Hematopoietic multipotent progenitor cell treated with erythropoietin and hydrocortisone succinate and interleukin-3 and kit ligand, for 8 days (in vitro differentiated cells): ENCODE results near the gene TCF12.

ENCODE experiments used
- DNase-seq: peaks from one replicate; pipeline ENCODE4 v3.0.0-alpha.2; 2015

Gene TCF12

DNA sequence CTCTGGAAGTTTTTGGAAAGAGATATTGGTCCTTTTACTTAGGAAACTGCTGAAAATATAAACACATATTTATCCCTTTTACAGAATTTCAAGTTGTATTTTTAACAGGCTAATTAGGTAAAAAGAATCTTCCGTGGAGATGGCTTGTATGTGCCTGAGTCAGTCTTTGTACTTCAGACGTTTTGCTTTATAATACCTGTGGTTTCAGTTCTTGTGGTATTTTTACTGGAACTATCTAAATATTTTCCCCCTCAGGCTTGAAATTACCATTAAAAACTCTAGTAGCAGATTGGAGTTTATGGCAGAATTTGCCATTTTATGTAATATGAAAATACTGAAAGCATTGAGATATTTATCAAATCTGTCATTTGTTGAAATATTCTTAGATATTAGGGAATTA is 306.2 kb downstream of the TCF12 start:
- no peak for DNase-seq

DNA sequence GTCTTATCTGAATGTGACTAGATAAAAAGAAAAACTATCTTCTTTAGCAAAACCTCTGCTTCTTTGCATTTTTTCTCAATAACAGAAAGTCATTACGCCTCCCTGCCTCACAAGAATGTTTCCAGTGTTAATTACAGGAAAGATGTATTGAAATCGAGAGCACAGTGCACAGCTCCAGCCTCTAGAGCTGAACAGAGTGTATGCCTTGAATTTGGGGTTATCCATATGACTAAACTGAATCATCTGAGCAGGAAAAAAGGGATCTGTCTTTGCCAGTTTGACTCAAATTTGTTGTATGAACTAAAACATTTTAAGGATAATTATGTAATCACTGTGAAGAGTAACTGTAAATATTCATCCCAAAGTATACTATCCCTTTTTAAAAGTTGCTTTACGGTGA is 308.7 kb downstream of the TCF12 start:
- no peak for DNase-seq

DNA sequence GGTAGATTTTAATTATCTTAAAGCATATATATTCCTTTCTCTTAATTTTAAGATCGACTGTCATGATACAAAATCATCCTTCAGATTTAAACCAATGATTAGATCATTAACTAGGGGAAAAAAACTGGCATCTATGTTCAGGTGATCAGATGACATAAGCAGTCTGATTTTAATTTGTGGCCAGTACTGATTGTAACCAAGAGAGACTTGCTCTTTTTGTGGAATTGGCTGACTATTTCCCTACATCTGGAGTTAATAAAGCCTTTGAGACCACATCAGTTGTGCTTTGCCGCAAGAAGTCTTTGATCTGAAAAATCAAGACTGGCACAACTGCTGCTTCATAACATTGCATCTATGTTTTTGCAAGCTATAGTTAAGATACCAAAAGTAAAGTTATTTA is 309.5 kb downstream of the TCF12 start:
- DNase-seq = no peak

DNA sequence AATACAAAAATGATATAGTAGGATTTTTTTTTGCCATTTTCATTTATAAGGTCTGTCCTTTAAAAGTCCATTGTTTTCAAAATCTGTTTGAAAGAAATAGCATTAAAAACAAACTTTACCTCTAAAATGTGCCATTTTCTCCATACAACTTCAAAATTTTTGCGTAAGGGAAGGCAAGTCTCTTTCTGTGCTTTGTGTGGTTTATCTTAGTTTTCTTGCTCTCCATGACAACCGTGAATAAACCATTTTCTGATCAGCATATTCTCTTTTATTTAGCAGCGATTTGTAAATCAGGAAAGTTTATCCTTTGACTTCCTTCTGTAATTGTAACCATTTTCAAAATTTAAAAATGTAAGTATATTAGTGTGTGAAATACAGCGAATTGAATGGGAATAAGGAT is 310.0 kb downstream of the TCF12 start:
- no peak for DNase-seq

DNA sequence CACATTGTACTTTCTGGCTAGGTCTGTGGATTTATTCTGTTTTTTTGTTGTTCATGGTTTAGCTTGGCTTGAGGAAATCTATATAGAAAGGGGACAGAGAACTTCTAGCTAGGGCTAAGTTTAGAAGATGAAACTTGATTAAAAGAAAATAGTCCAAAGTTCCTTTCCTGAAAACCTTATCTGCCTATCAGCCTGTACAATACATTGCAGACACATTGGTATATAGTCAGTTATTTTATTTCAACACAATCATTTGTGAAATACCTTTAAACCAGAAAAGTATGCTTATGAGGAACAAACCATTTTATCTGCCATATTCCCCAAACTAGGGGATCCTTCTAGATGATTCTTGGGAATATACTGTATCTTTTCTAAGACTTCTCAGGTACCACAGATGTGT is 310.6 kb downstream of the TCF12 start:
- DNase-seq = no peak

DNA sequence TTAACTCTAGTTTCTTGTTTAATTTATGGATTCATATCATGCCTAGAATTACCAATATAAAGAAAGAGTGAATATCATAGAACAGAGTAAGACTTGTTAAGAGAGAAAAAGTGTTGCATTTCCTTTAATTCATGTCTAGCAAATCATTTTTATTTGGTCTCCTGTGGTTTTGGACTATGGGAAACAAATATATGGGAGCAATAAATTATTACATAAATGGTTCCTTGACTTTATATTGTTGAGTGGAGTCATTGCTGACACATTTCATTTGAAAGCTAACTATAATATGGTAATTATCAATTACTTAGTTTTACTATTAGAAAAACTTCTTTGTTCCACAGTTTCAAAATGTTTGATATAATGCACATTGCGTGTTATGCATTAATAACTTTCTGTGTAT is 313.1 kb downstream of the TCF12 start:
- DNase-seq = no peak

DNA sequence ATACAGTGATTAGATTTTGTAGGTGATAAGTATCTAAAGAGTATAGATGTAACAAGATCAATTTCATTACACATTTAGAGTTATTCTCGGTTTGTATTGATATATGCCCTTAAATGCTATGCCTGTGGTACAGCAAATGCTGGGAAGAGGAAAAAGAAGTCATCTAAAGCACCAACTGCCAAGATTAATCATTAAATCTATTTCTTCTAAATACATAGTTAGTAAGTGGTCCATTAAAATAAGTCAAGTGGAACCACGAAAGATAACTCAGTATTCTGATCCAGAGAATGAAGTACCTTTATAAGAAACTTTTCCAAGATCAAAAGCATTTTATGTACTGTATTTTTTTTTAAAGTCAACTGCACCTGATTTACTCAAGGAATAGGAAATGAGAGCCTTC is 315.7 kb downstream of the TCF12 start:
- no peak for DNase-seq

DNA sequence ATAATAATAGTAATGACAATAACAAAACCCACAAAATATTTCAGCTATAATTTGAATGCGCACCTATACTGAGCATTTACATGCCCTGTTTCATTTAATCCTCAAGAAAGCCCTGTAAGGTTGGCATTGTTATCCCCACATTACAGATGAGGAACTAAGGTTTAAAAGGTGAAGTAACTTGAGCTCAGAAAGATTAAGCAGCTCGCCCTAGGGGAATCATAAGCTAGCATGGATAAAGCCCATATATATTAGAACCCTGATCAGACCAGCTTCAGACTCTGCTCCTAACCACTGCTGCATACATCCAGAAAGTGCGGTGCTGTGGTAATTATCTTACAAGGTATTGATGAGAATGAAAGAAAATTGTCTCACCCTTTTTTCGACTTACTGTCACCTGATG is 316.7 kb downstream of the TCF12 start:
- DNase-seq = no peak

DNA sequence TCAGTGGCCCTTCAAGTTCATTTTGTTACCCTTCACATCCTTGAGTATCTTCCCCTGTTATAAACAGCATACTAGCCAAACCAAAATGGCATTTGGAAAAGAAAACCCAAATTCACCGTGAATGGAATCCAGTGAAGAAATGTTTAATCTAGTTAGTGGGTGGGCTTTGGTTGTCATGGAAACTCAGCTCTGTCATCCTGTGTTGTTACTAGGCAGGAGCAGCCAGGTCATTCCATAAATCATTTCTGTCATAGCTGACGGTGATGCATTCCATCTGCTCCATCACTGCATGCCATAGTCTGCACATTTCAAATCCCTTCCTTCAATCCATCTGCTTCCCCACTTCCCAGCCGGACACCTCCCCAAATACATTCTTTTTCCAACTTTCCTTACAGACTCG is 317.4 kb downstream of the TCF12 start:
- DNase-seq = no peak

DNA sequence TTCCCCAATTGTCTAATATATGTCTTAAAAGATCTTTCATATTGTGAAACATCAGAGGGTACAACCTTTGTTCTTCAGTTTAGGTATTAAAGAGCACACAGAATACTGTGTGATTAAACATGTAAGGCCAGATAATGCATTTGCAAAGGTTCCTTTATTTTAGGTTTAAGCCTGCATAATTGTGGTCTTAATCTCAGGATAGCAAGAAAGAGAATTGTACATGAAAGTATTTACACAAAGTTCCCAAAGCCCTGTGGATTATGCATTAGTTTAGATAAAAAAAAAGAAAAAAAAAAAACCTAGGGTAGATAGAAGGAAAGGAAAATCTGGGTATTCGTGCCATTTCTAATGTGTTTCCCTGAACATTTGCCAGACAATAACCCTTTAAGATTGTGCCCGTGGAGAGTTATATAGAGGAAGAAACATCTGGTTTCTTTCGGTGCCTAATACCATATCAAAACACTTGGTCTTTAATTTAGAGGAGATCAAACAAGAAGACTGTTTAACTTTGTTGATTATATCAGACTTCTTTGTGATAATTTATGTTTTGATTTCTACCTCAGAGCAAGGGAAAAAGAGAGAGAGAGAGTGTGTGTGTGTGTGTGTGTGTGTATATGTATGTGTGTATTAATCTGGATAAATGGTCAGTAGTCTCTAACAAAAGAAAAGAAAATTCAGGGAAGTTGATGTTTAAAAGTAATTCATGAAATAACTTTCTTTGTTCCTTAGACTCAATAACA is 318.3 kb downstream of the TCF12 start:
- DNase-seq = no peak

DNA sequence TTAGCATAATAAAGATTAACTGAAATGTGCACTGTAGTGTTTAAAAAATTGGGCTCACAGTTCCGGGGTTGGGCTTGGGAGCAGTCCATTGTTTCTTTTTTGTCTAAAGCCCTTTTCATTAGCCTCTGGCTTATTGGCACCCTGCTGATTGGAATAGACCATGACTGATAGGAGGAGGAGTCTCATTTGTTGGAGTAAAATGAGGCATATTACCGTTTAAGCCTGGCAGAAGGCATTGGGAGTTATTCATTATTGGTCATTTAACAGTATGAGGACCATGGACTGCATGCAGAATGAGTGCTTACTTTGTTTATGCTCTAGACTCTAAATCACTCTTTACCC is 318.8 kb downstream of the TCF12 start:
- DNase-seq = no peak

DNA sequence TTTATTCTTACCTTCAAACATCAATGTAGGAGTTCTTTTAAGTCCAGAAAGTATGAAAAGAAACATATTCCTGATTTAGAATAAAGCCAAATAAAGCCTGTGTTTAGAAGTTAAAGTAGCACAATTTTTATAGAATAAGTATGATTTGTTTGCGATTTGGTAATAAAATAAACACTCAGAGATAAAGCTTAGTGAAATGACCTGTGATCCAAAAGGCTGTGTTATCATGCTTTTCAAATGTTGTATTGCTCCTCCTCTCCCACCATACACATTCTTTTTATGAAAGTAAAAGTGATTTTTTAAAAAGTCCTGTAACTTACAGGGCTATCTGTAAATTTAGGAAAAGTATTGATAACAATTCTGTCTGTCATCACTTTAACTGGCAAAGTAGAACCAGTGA is 319.2 kb downstream of the TCF12 start:
- DNase-seq = no peak

DNA sequence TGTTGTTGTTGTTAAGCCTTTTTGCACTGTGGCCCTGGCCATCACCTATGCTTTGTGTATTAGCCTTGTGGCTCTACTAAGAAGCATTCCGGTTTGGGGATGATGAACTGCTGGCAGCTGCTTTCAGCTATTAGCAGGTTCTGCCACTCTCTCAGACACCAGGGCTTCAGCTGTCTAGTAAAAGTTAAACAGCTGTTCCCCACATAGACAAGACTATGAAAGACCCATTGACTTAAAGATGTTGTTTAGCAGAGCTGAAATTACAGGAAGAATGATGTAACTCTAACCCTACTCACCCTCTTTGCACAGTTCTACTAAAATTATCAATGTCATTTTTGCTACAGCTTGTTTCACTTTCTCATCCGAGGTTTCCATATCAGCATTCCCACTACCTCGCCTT is 326.7 kb downstream of the TCF12 start:
- no peak for DNase-seq

DNA sequence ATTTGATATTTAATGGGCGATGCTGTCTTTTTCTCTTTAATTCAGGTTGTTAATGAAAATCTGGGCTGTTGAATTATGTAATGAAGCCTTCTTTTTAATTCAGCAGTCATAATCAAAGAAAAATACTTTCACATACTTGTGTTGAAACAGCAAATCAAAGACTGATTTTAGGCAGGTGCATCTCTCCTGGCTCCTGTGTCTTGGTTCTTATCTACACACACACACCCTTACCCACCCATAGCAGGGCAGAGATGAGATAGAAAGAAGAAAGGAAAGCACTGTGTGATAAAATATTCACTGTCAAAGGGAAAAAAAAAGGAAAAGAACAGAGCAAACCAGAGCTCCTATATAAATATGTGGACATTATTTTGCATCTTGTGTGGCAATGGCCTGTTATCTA is 327.3 kb downstream of the TCF12 start:
- peak; percentile 14 for DNase-seq

DNA sequence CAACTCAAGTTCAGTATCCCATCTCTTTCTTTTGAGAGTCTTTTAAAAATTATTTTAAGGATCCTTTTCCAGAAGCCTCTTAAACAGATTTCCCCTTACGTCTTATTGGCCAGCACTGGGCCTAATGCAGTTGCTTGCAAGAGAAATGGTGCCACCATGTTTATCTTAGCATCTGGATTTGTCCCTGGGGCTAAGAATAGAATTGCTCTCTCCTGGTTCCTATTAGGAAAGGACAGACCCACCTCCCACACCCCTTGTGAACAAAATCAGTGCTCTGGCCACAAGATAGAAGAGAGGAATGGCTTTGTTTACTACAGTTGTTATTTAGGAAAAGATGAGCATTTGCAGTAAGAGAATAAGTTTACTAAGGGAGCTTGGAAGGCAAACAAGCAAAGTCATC is 329.6 kb downstream of the TCF12 start:
- DNase-seq = no peak

DNA sequence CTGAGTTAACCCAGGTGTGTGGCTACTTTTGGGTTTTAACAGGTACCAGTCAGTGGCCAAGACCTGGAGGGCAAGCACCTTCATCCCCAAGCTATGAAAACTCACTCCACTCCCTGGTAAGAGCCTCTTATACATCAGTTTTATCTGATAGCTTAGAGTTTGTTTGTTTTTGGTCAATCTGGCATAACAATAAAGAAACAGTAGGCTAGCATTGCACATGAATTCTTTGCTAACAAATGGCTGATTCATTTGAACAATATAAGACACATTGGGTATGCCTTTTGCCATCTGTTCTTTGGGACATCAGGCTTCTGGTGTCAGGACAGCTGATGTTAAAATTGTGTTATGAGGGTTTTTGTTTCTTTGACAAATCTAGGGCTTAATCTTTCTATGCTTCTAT is 332.9 kb downstream of the TCF12 start:
- DNase-seq = no peak

DNA sequence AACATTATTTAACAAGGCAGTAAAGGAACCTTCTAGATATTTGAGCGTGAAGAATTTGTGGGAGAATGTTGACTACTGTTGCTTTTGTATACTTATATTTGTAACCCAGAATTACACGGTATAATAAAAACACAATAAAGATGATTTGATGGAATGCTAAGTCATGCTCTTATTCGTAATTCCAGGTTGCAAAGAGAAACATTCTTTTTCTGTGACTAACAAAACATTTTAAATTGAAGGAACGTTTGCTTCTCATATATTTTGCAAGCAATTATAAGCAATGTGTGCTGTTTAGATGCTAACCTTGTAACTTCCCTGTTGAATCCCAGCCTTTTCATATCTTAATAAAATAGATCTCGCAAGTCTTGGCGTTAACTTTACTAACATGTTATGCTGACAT is 333.5 kb downstream of the TCF12 start:
- DNase-seq = no peak

DNA sequence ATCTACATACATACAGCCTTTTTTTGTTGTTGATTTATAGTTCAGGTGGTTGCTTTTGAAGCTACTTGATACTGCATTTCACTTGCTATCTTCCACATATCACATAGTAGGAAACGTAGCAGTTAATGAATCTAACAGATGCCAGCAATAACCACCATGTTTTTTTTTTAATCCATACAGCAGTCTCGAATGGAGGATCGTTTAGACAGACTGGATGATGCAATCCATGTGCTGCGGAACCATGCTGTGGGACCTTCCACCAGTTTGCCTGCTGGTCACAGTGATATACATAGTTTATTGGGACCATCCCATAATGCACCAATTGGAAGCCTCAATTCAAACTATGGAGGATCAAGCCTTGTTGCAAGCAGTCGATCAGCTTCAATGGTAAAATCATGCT is 334.6 kb downstream of the TCF12 start:
- DNase-seq = no peak

DNA sequence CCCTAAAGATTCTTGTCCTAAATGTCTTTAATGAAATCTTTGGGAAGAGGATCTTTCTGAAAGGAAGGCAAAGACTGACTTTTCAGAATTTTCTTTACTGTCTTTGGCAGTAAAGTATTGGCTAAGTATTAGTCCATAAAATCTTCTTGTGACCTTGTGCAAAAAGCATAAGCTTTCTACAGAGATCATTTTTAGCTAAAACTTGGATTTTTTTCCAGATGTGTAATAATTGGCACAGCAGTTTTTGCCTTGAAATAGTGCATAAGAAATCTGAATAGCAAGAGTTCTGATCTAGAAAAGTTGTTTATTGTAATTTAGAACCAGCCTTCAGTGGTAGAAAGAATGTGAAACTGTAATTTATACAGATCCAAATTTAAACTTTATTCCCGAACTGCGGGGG is 335.1 kb downstream of the TCF12 start:
- DNase-seq = no peak

DNA sequence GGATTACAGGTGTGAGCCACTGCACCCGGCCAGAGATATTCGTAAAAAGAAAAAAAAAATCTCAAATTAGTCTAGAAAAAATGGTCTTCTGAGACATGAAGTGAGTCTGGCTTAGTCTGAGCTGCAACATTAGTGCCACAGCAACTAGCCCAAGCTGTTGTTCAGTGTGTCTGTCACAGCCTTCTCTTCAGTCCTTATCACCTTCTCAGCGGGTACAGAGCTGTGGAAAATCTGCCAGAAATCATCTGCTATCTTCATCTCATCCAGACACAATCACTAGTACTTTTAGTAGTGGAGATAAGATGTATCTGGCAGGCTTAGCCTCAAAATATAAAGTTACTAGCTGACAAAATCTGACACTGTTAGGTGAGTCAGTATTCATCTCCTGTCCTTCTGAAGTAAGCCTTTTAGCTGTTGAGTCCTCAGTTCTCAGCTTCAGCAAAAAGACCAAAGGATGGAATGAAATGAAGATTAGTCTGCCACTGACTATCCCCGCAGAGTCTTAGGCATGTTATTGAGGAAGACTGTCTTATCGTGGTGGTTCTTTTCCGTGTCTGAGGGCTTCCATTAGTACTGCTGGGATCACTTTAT is 337.4 kb downstream of the TCF12 start:
- DNase-seq = no peak

DNA sequence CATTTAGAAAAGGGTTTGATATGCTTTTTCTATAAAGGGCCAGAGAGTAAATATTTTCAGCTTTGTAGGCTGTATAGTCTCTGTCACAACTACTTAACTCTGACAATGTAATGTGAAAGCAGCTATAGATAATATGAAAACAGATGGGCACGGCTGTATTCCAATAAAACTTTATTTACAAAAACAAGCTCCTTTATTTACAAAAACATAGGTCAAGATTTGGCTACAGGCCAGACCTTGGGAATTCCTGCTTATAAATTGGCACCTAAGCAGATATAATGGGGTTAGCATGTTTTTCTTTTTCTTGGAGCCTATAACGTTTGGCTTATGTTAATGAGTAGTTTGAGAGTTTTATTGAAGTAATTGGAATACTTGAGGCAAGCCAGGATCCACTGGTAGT is 338.5 kb downstream of the TCF12 start:
- DNase-seq = no peak

DNA sequence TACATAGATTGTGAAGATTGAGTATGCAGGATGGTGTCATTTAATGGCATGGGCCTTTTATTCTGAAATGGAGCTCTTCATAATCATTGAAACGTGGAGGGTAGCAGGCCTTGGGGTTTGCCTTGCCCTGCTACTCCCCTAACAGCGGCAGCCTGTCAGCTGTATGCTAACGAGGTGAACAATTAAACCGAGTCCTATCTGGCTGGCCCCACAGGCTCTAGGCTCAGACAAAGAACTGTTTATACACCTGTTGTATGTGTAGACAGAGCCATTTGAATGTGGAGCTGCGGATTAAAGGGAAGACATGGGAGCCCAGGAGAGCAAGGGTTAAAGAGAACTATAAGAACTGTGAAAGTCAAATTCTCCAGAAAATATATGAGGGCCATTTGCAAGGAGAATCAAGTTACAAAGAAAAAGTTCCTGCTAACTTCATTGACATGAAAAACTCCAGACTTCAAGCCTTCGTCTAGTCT is 341.2 kb downstream of the TCF12 start:
- DNase-seq = no peak

DNA sequence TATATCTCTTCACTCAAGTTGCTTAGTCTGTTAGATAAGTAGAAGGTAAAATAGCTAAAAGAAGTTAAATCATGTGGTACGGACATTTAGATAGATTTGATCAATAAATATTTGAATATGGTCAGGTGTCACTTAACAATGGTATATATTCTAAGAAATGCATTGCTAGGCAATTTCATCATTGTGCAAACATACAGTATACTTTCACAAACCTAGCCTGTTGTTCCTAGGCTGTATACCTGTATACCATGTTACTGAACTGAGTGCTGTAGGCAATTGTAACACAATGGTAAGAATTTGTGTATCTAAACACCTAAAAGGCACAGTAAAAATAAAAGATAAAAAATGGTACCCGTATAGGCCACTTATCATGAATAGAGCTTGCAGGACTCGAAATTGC is 345.1 kb downstream of the TCF12 start:
- no peak for DNase-seq

DNA sequence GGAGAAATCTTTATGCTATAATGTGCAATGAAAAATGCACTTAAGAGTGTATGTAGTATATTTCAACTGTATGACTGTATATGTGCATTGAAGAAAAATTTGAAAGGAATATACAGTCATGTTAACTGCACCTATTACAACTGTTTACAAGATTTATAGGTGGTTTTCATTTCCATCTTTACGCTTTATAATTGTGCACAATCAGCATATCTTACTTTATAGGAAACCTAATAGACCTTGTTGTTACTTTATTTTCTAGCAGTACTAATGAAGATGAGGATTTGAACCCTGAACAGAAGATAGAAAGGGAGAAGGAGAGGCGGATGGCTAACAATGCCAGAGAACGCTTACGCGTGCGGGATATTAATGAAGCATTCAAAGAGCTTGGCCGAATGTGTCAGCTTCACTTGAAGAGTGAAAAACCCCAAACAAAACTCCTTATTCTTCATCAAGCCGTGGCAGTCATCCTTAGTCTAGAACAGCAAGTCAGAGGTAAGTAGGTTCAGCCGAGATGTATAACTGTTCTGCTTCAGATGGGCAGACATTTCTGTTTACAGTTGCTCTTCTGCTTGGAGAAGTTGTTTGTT is 354.4 kb downstream of the TCF12 start:
- DNase-seq = no peak

DNA sequence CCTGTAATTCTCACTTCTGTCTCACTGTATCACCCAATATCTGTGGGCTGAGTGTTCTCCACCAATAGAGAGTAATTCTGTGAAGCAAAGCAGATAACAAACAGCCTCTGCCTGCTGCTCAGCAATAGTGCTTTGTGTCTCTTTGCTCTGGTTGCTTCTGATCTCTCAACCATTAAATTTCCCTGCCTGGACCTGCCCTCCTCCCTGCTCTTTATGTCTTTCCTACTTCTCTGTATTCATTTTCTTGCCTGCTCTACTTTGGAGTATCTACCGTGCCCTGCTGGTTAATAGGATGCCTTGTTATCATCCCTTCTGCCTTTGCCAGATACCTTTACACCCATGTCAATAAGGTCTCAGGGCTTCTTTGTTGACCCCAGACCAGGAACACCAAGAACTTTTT is 355.0 kb downstream of the TCF12 start:
- DNase-seq = no peak
